Osteoblast (primary cell): ENCODE data around the gene UBR3. TPM values are rescaled to one million over a fixed set of nuclear protein-coding genes. Genes with fewer than 3 reads are reported as not detected.
"Not testable (repeated sequence)": the region's sequence is repeated elsewhere in the genome, so short reads cannot be mapped to it uniquely, and the experiment has no call there.

Source experiments
- DNase-seq: peaks from one replicate; pipeline ENCODE4 v3.0.0; 2011; ENCODE audit warnings: low spot score, mixed read lengths; ENCODE audit not compliant: insufficient read length; ENCODE audit errors: missing footprints
- H2AFZ ChIP-seq: 2 replicates; pipeline ENCODE4 v1.6.0; 2011; ENCODE audit warnings: mild to moderate bottlenecking, low read length
- H3K27ac ChIP-seq: 2 replicates; pipeline ENCODE4 v1.5.1; 2011; ENCODE audit warnings: mild to moderate bottlenecking, low read depth, low read length, moderate library complexity
- H3K27me3 ChIP-seq: 2 replicates; pipeline ENCODE4 v1.6.0; 2012; ENCODE audit warnings: mild to moderate bottlenecking, control low read depth, inconsistent platforms, low read length, moderate library complexity; ENCODE audit not compliant: insufficient read depth
- H3K36me3 ChIP-seq: 2 replicates; pipeline ENCODE4 v1.5.1; 2011; ENCODE audit warnings: mild to moderate bottlenecking, low read length, control low read depth, moderate library complexity; ENCODE audit not compliant: insufficient read depth
- H3K4me1 ChIP-seq: 2 replicates; pipeline ENCODE4 v1.5.1; 2011; ENCODE audit warnings: mild to moderate bottlenecking, low read length, control low read depth, moderate library complexity; ENCODE audit not compliant: insufficient read depth
- H3K4me2 ChIP-seq: 2 replicates; pipeline ENCODE4 v1.6.0; 2011; ENCODE audit warnings: mild to moderate bottlenecking, low read length; ENCODE audit not compliant: insufficient read depth
- H3K4me3 ChIP-seq: fragments of 200-600 bp; sonication (generic); 3 replicates; pipeline ENCODE4 v1.5.1; 2012; ENCODE audit warnings: mild to moderate bottlenecking, low read length, inconsistent platforms; ENCODE audit not compliant: insufficient read depth
- H3K79me2 ChIP-seq: 2 replicates; pipeline ENCODE4 v1.6.0; 2012; ENCODE audit warnings: mild to moderate bottlenecking, low read length, control low read depth, inconsistent platforms; ENCODE audit not compliant: insufficient read depth
- H3K9me3 ChIP-seq: 2 replicates; pipeline ENCODE4 v1.5.1; 2011; ENCODE audit warnings: low read depth, low read length, control low read depth
- H4K20me1 ChIP-seq: 2 replicates; pipeline ENCODE4 v1.6.0; 2012; ENCODE audit warnings: mild to moderate bottlenecking, low read length, control low read depth; ENCODE audit not compliant: insufficient read depth
- total RNA-seq: library from RNA; depleted of rRNA; stranded (reverse); fragments of >200 nt; gene quantifications from 2 replicates; pipeline ENCODE4 v1.2.3, GENCODE V29; 2012
- TF ChIP-seq, protein P1 (sequence below): IDR thresholded peaks from 2 replicates; pipeline ENCODE4 v1.5.1; 2011; ENCODE audit warnings: mild to moderate bottlenecking, low read depth, low read length, moderate library complexity; ENCODE audit errors: extremely low read depth

UBR3 gene
- total RNA-seq, 1 donor, result 42.7 TPM

DNA sequence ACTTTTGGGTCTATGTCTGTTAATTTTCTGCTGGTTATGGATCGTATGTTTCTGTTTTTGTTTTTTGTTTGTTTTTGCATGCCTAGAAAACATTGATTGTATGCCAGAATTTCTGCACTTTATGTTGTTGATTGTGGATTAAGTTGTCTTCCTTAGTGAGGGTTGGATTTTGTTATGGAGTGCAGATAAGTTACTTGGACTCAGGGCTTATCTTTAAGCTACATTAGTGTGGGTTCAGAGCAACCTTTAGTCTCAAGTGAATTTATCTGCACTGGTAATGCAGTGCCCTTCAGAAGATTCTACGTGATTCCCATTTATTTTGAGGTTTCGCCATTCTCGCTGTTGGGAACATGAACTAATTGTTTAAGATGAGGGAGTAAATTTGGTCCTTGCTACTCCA, 32.9 kb downstream of the UBR3 start:
- Histone ChIP-seq H3K27ac (no peak overlapping the region), H3K4me1 (no peaks in the 10 kb centered on the region), H3K36me3 (no peaks in the 10 kb centered on the region), H3K27me3 (no peaks in the 10 kb centered on the region), H3K4me2 (no peak overlapping the region), H3K79me2 (peaks cover 68% of the 10 kb centered on the region), H2AFZ (no peak overlapping the region), H3K4me3 (no peak overlapping the region), H4K20me1 (peaks cover 13% of the 10 kb centered on the region), H3K9me3 (no peaks in the 10 kb centered on the region)
- DNase-seq, result no peak
- TF ChIP-seq, protein P1, sequence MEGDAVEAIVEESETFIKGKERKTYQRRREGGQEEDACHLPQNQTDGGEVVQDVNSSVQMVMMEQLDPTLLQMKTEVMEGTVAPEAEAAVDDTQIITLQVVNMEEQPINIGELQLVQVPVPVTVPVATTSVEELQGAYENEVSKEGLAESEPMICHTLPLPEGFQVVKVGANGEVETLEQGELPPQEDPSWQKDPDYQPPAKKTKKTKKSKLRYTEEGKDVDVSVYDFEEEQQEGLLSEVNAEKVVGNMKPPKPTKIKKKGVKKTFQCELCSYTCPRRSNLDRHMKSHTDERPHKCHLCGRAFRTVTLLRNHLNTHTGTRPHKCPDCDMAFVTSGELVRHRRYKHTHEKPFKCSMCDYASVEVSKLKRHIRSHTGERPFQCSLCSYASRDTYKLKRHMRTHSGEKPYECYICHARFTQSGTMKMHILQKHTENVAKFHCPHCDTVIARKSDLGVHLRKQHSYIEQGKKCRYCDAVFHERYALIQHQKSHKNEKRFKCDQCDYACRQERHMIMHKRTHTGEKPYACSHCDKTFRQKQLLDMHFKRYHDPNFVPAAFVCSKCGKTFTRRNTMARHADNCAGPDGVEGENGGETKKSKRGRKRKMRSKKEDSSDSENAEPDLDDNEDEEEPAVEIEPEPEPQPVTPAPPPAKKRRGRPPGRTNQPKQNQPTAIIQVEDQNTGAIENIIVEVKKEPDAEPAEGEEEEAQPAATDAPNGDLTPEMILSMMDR, result no peak

DNA sequence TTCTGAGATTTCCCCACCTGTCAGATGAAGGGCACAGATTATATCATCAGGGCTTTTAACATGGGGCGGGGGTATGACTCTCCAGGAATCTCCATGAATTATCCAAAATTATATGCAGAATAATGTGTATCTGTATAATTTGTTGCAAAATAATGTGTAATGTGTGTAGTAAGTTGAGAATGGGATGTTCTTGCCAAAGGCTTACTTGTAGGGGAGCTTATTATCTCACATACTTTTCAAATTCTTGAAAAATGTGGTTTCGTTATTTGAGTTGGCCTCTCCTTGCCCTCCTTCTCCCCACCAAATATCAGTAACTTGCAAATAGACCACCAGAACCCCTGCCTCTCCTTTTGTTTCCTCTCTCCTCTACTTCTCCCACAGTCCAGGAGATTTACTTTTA, 35.6 kb downstream of the UBR3 start:
- H3K79me2 ChIP-seq, result peaks cover 77% of the 10 kb centered on the region

DNA sequence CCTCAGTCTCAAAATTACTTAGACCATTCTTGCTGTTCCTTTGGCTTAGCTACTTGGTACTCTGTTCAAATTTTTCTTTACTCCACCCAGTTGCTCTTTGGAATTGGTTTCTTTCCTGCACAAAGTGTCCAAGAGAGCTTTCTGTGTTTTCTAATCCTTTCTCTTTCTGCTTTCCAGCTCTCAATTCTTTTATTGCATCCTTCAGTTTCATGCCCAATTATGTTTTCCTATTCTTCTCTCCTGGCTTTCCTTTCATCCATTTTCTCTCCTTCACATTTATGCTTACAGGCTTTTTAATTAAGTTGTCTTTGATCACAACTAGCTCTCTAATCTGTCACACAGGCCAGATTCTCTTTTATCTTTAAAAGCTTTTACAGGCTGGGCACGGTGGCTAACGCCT, 38.2 kb downstream of the UBR3 start:
- no peak overlapping the region for H2AFZ ChIP-seq
- no peaks in the 10 kb centered on the region for H3K36me3 ChIP-seq
- H4K20me1 ChIP-seq, result peaks cover 5% of the 10 kb centered on the region
- no peaks in the 10 kb centered on the region for H3K27me3 ChIP-seq
- no peaks in the 10 kb centered on the region for H3K9me3 ChIP-seq
- peaks cover 78% of the 10 kb centered on the region for H3K79me2 ChIP-seq
- H3K27ac ChIP-seq, result no peak overlapping the region
- no peak overlapping the region for H3K4me3 ChIP-seq
- H3K4me2 ChIP-seq, result no peak overlapping the region
- no peak for DNase-seq
- H3K4me1 ChIP-seq, result no peaks in the 10 kb centered on the region
- TF ChIP-seq, protein P1, result no peak

More for the DNA sequence above, 35.6 kb downstream of the UBR3 start:
- Histone ChIP-seq H3K4me3 (no peak overlapping the region), H4K20me1 (peaks cover 11% of the 10 kb centered on the region), H3K36me3 (no peaks in the 10 kb centered on the region), H3K27me3 (no peaks in the 10 kb centered on the region), H3K9me3 (no peaks in the 10 kb centered on the region), H3K27ac (no peak overlapping the region), H2AFZ (no peak overlapping the region), H3K4me2 (no peak overlapping the region), H3K4me1 (no peaks in the 10 kb centered on the region)
- TF ChIP-seq, protein P1, result no peak
- no peak for DNase-seq

DNA sequence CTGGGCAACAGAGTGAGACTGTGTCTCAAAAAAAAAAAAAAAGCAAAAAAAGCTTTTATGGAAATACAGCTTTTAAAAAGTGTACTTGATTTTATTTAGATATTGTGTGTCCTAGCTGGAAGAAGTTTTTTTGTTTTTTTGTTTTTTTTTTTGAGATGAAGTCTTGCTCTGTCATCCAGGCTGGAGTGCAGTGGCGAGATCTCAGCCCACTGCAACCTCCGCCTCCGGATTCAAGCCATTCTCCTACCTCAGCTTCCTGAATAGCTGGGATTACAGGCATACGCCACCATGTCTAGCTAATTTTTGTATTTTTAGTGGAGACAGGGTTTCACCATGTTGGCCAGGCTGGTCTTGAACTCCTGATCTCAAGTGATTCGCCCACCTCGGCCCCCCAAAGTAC, 39.0 kb downstream of the UBR3 start:
- not testable (repeated sequence) for H2AFZ ChIP-seq

More for the DNA sequence above, 39.0 kb downstream of the UBR3 start:
- peaks cover 75% of the 10 kb centered on the region for H3K79me2 ChIP-seq
- H3K9me3 ChIP-seq, H3K27ac ChIP-seq, DNase-seq, H3K4me2 ChIP-seq, H3K27me3 ChIP-seq, H4K20me1 ChIP-seq, H3K4me3 ChIP-seq, H3K4me1 ChIP-seq, H3K36me3 ChIP-seq: not testable (repeated sequence)
